ENCODE results near the gene PGAM1.

GRCh38 chr10:97452352-97452751, 26.4 kb downstream of the PGAM1 start:
- TF ChIP-seq KLF13 (CRISPR knock-in tag; IDR thresholded peaks at IDR 0.05) (no peak), ZNF513 (CRISPR knock-in tag; conservative IDR thresholded peaks at IDR 0.05) (no peak), ZNF224 (CRISPR knock-in tag; IDR thresholded peaks at IDR 0.05) (no peak), CREB1 (IDR thresholded peaks at IDR 0.05) (no peak), CREB1 (CRISPR knock-in tag; IDR thresholded peaks at IDR 0.05) (no peak), MEIS1 (CRISPR knock-in tag; IDR thresholded peaks at IDR 0.05; ENCODE audit: borderline replicate concordance) (no peak), PRDM10 (CRISPR knock-in tag; IDR thresholded peaks at IDR 0.05; ENCODE audit: low read depth) (no peak), IRF2 (CRISPR knock-in tag; IDR thresholded peaks at IDR 0.05) (no peak), EZH2 (conservative IDR thresholded peaks at IDR 0.05; ENCODE audit: low read depth, low read length) (no peak), UBTF (CRISPR knock-in tag; IDR thresholded peaks at IDR 0.05) (no peak), ATF7 (IDR thresholded peaks at IDR 0.05) (no peak), ATF7 (CRISPR knock-in tag; IDR thresholded peaks at IDR 0.05) (no peak), ZSCAN30 (CRISPR knock-in tag; IDR thresholded peaks at IDR 0.05) (no peak), DNMT1 (CRISPR knock-in tag; IDR thresholded peaks at IDR 0.05) (no peak), CTCF (CRISPR knock-in tag; IDR thresholded peaks at IDR 0.05) (no peak)

Measured in HepG2 (cell line).